Liver (tissue), 9 donors: Measurements from ENCODE around the gene LMX1B. TPM values are rescaled to one million over a fixed set of nuclear protein-coding genes. Genes with fewer than 3 reads are reported as not detected.

ENCODE experiments used
- DNase-seq: peaks from one replicate; pipeline ENCODE4 v3.0.0-alpha.2; 2017; ENCODE audit warnings: low spot score
- H3K27ac ChIP-seq, 2 donors: one replicate each; pipeline ENCODE4 v1.7.0; 2013; ENCODE audit warnings: inconsistent platforms in 2 of 2, low read length in 2 of 2, control low read depth in 1 of 2, low read depth in 1 of 2, mild to moderate bottlenecking in 1 of 2
- H3K27me3 ChIP-seq, 4 donors: one replicate each; pipeline versions ENCODE4 v1.6.1 to v1.7.0; 2013; ENCODE audit warnings: low read length in 3 of 4, inconsistent platforms in 1 of 4, mild to moderate bottlenecking in 1 of 4, moderate library complexity in 1 of 4; ENCODE audit not compliant: control insufficient read depth in 4 of 4, insufficient read depth in 4 of 4
- H3K36me3 ChIP-seq, 4 donors: one replicate each; pipeline versions ENCODE4 v1.6.1 to v1.7.0; 2013; ENCODE audit warnings: low read length in 3 of 4, mild to moderate bottlenecking in 3 of 4, low read depth in 1 of 4, moderate library complexity in 1 of 4; ENCODE audit not compliant: control insufficient read depth in 4 of 4, insufficient read depth in 3 of 4
- H3K4me1 ChIP-seq, 4 donors: one replicate each; pipeline versions ENCODE4 v1.6.1 to v1.7.0; 2013; ENCODE audit warnings: low read length in 3 of 4, mild to moderate bottlenecking in 3 of 4, moderate library complexity in 1 of 4; ENCODE audit not compliant: control insufficient read depth in 4 of 4, insufficient read depth in 4 of 4
- H3K4me3 ChIP-seq, 3 donors: one replicate each; pipeline versions ENCODE4 v1.6.1 to v1.7.0; 2013; ENCODE audit warnings: low read length in 3 of 3, control low read depth in 1 of 3, low read depth in 1 of 3, mild to moderate bottlenecking in 1 of 3
- H3K9ac ChIP-seq, 2 donors: one replicate each; pipeline ENCODE4 v1.7.0; 2013; ENCODE audit warnings: low read length in 2 of 2, mild to moderate bottlenecking in 2 of 2, moderate library complexity in 2 of 2, control low read depth in 1 of 2, low read depth in 1 of 2
- H3K9me3 ChIP-seq, 4 donors: one replicate each; pipeline versions ENCODE4 v1.6.1 to v1.7.0; 2013; ENCODE audit warnings: low read length in 3 of 4; ENCODE audit not compliant: control insufficient read depth in 4 of 4
- ATF3 ChIP-seq: IDR thresholded peaks from 2 replicates; pipeline ENCODE4 v1.6.1; 2016; ENCODE audit warnings: antibody characterized with exemption
- CTCF ChIP-seq: fragments of 150-350 bp; IDR thresholded peaks from 2 replicates; pipeline ENCODE4 v1.5.1; 2017; ENCODE audit warnings: improper control_type of control experiment, low read depth, low read length; ENCODE audit not compliant: missing input control
- EGR1 ChIP-seq, 2 donors: IDR thresholded peaks; 2 replicates each; pipeline ENCODE4 v1.6.1; 2016 to 2018; ENCODE audit warnings: antibody characterized with exemption in 2 of 2, low read depth in 2 of 2
- GABPA ChIP-seq, 2 donors: IDR thresholded peaks in 1 of 2; conservative IDR thresholded peaks in 1 of 2; 2 replicates each; pipeline ENCODE4 v1.6.1; 2016; ENCODE audit warnings: antibody characterized with exemption in 2 of 2, mild to moderate bottlenecking in 1 of 2, moderate library complexity in 1 of 2
- HNF4G ChIP-seq: IDR thresholded peaks from 2 replicates; pipeline ENCODE4 v1.6.1; 2016; ENCODE audit warnings: antibody characterized with exemption
- JUND ChIP-seq, 2 donors: IDR thresholded peaks; 2 replicates each; pipeline ENCODE4 v1.6.1; 2016; ENCODE audit warnings: antibody characterized with exemption in 2 of 2
- MAX ChIP-seq: IDR thresholded peaks from 2 replicates; pipeline ENCODE4 v1.6.1; 2016; ENCODE audit warnings: antibody characterized with exemption
- NR2F2 ChIP-seq: IDR thresholded peaks from 2 replicates; pipeline ENCODE4 v1.6.1; 2016; ENCODE audit warnings: antibody characterized with exemption
- RAD21 ChIP-seq, 2 donors: IDR thresholded peaks; 2 replicates each; pipeline ENCODE4 v1.6.1; 2016; ENCODE audit warnings: antibody characterized with exemption in 2 of 2, mild to moderate bottlenecking in 2 of 2
- REST ChIP-seq: IDR thresholded peaks from 2 replicates; pipeline ENCODE4 v1.6.1; 2016; ENCODE audit warnings: antibody characterized with exemption, mild to moderate bottlenecking
- YY1 ChIP-seq: IDR thresholded peaks from 2 replicates; pipeline ENCODE4 v1.6.1; 2016; ENCODE audit warnings: antibody characterized with exemption, mild to moderate bottlenecking
- WGBS: extraction: QIAGEN DNeasy Blood & Tissue Kit; methylation state at CpG from one replicate; pipeline ENCODE4 v1.1.7; 2013; 5-methylcytosine and 5-hydroxymethylcytosine counted together
- polyA plus RNA-seq, 2 donors: library from polyadenylated mRNA; stranded (reverse) in 1 of 2; unstranded in 1 of 2; fragments of 200-250 nt in 1 of 2; fragments of >200 nt in 1 of 2; fragmentation: Nextera tagmentation in 1 of 2; extraction: Ambion mirVana in 1 of 2; gene quantifications; one replicate each; pipeline versions ENCODE4 v1.2.1 to v1.2.3, GENCODE V29; 2013 to 2015
- total RNA-seq, 2 donors: library from RNA; depleted of rRNA; stranded (reverse); fragments of >200 nt; gene quantifications; one replicate each; pipeline ENCODE4 v1.2.3, GENCODE V29; 2014
- donor health status: healthy.
- donor health status: healthy.
- donor health status: healthy.
- donor health status: healthy.
- donor health status: healthy.

The LMX1B gene
- total and polyA plus RNA-seq, 4 donors, result not detected

- no peak overlapping the region for H3K9ac ChIP-seq
- H3K27me3 ChIP-seq, result peaks cover 0 to 13% (median 1%) of the 10 kb centered on the region in 4 donors
- WGBS, result 21% methylated on average over 24 of the region's 24 CpGs
- TF ChIP-seq REST (no peak), EGR1 (IDR thresholded peaks at IDR 0.05; ENCODE audit: low read depth in 2 of 2) (no peak), HNF4G (no peak), YY1 (no peak), CTCF (no peak)
- no peaks in the 10 kb centered on the region for H3K4me1 ChIP-seq
- H3K4me3 ChIP-seq, result no peak overlapping the region
- H3K27ac ChIP-seq, result no peak overlapping the region
- H3K9me3 ChIP-seq, result no peaks in the 10 kb centered on the region
- no peaks in the 10 kb centered on the region for H3K36me3 ChIP-seq
- DNase-seq, result no peak
Measured at GRCh38 chr9:126650404-126651341, 36.9 kb downstream of the LMX1B start.

- Histone ChIP-seq H3K4me1 (no peaks in the 10 kb centered on the region), H3K27ac (no peak overlapping the region), H3K9ac (no peak overlapping the region), H3K27me3 (peaks cover 0 to 18% (median 1%) of the 10 kb centered on the region in 4 donors), H3K9me3 (no peaks in the 10 kb centered on the region), H3K4me3 (no peak overlapping the region), H3K36me3 (no peaks in the 10 kb centered on the region)
- 6% methylated on average over 18 of the region's 18 CpGs for WGBS
- no peak for DNase-seq
- TF ChIP-seq ATF3 (no peak), GABPA (IDR thresholded peaks at IDR 0.05 in 1 of 2, conservative IDR thresholded peaks at IDR 0.05 in 1 of 2) (no peak), JUND (IDR thresholded peaks at IDR 0.05) (no peak), MAX (no peak), RAD21 (IDR thresholded peaks at IDR 0.05) (no peak), CTCF (no peak), NR2F2 (no peak)
Measured at GRCh38 chr9:126652140-126652582, 38.4 kb downstream of the LMX1B start.
